K562 (cell line): ENCODE data around the gene FMN1. TPM values are rescaled to one million over a fixed set of nuclear protein-coding genes. Genes with fewer than 3 reads are reported as not detected.

ENCODE experiments used
- ATAC-seq: fragments of 200-7000 bp; cut with Tn5 transposase; 3 replicates; pipeline ENCODE4 v1.9.1; 2020; ENCODE audit warnings: moderate library complexity
- BruUV-seq: library from RNA; stranded (reverse); fragments of 400-500 nt; replicated peaks from 2 replicates; lab custom pipeline; 2021; lab: Mats Ljungman, UMichigan
- CTCF ChIA-PET: fragments of 300-600 bp; formaldehyde crosslinking; extraction: SDS; loops from one replicate; lab custom pipeline; 2021; ENCODE audit warnings: low intra/inter-chr PET ratio; lab: Yijun Ruan, JAX
- POLR2A ChIA-PET: fragments of 300-600, 350-650 bp; sonication (Branson Sonifier 250); formaldehyde crosslinking; extraction: SDS; loops from one replicate; lab custom pipeline; 2021; ENCODE audit warnings: antibody characterized with exemption, inconsistent platforms; lab: Yijun Ruan, JAX
- DNase-seq, 4 experiments: peaks; one replicate each; pipeline versions ENCODE4 v3.0.0 to v3.0.0-alpha.2; 2011 to 2018; ENCODE audit warnings: low spot score in 3 of 4, mixed read lengths in 3 of 4; ENCODE audit errors: extremely low read depth in 1 of 4
- FAIRE-seq: peaks from 2 replicates; lab custom pipeline; 2011; peaks lifted over from hg19 to GRCh38; lab: Jason Lieb, UNC
- H2AFZ ChIP-seq: 2 replicates; pipeline ENCODE4 v1.6.0; 2011; ENCODE audit warnings: low read depth, low read length, control low read depth, inconsistent platforms
- H3K27ac ChIP-seq: fragments of 200-600 bp; 3 replicates; pipeline ENCODE4 v1.8.0; 2011; ENCODE audit warnings: low read depth, mild to moderate bottlenecking, control low read depth, inconsistent platforms, low read length, moderate library complexity, mixed read lengths; ENCODE audit errors: extremely low read depth
- H3K27me3 ChIP-seq, 2 experiments: fragments of 300-600 bp in 1 of 2; 2 replicates in 1 of 2; 3 replicates in 1 of 2; pipeline versions ENCODE4 v1.6.0 to v1.8.0; 2011; ENCODE audit warnings: inconsistent platforms in 2 of 2, low read length in 2 of 2, mild to moderate bottlenecking in 1 of 2, mixed read lengths in 1 of 2, moderate library complexity in 1 of 2; ENCODE audit not compliant: control insufficient read depth in 2 of 2, insufficient read depth in 2 of 2
- H3K36me3 ChIP-seq: fragments of 300-600 bp; 3 replicates; pipeline ENCODE4 v1.8.0; 2011; ENCODE audit warnings: mild to moderate bottlenecking, low read length, inconsistent platforms; ENCODE audit not compliant: control insufficient read depth, insufficient read depth
- H3K4me1 ChIP-seq, 2 experiments: fragments of 200-600 bp in 1 of 2; replicated peaks in 1 of 2; 2 replicates in 1 of 2; 3 replicates in 1 of 2; pipeline versions ENCODE4 v1.5.1 to v1.8.0; 2011; ENCODE audit warnings: inconsistent platforms in 2 of 2, low read length in 2 of 2, mild to moderate bottlenecking in 1 of 2, mixed read lengths in 1 of 2, moderate library complexity in 1 of 2; ENCODE audit not compliant: control insufficient read depth in 2 of 2, insufficient read depth in 2 of 2
- H3K4me2 ChIP-seq: 2 replicates; pipeline ENCODE4 v1.6.1; 2011; ENCODE audit warnings: low read length, control low read depth, inconsistent platforms, mixed read lengths; ENCODE audit not compliant: insufficient read depth
- H3K4me3 ChIP-seq: fragments of 200-600 bp; sonication (generic), shearing (Covaris generic); 2 replicates; pipeline ENCODE4 v1.5.1; 2016; ENCODE audit warnings: control low read depth, inconsistent platforms
- H3K79me2 ChIP-seq: fragments of 200-600 bp; 3 replicates; pipeline ENCODE4 v1.8.0; 2011; ENCODE audit warnings: low read length, inconsistent platforms; ENCODE audit not compliant: control insufficient read depth, insufficient read depth
- H3K9ac ChIP-seq, 2 experiments: 2 replicates each; pipeline versions ENCODE4 v1.6.0 to v1.6.1; 2011; ENCODE audit warnings: low read depth in 2 of 2, low read length in 2 of 2, control low read depth in 1 of 2, inconsistent platforms in 1 of 2, mild to moderate bottlenecking in 1 of 2, mixed read lengths in 1 of 2; ENCODE audit not compliant: insufficient read depth in 1 of 2
- H3K9me1 ChIP-seq: one replicate; pipeline ENCODE4 v1.6.0; 2011; ENCODE audit warnings: inconsistent platforms, mild to moderate bottlenecking, low read length, moderate library complexity; ENCODE audit not compliant: control insufficient read depth, insufficient read depth
- H3K9me3 ChIP-seq: replicated peaks from 2 replicates; pipeline ENCODE4 v1.5.1; 2011; ENCODE audit warnings: low read depth, low read length, inconsistent platforms; ENCODE audit not compliant: control insufficient read depth, insufficient read depth
- H4K20me1 ChIP-seq: replicated peaks from 2 replicates; pipeline ENCODE4 v1.6.1; 2011; ENCODE audit warnings: low read length, inconsistent platforms, mixed read lengths; ENCODE audit not compliant: control insufficient read depth, insufficient read depth
- CXXC5 ChIP-seq: fragments of 250-450 bp; sonication (Bioruptor Pico); IDR thresholded peaks from 2 replicates; pipeline ENCODE4 v1.8.0; 2022; ENCODE audit warnings: inconsistent platforms, mild to moderate bottlenecking, moderate library complexity
- DMBX1 ChIP-seq: fragments of 250-450 bp; sonication (Bioruptor Pico); IDR thresholded peaks from 2 replicates; pipeline ENCODE4 v1.8.0; 2022; ENCODE audit warnings: inconsistent platforms, mild to moderate bottlenecking, moderate library complexity, borderline replicate concordance
- GTF2E2 ChIP-seq: fragments of 200-800 bp; sonication (Bioruptor generic); IDR thresholded peaks from 2 replicates; pipeline ENCODE4 v1.6.1; 2016; ENCODE audit warnings: missing genetic modification characterization, missing compliant biosample characterization
- KLF13 ChIP-seq: fragments of 450-650 bp; IDR thresholded peaks from 2 replicates; pipeline ENCODE4 v1.6.1; 2016; ENCODE audit warnings: missing genetic modification characterization, low read depth, mild to moderate bottlenecking, missing compliant biosample characterization, moderate library complexity, borderline replicate concordance
- RBM39 ChIP-seq: fragments of 200-400 bp; formaldehyde crosslinking; optimal IDR thresholded peaks from 2 replicates; pipeline ENCODE3; 2018; ENCODE audit warnings: low read depth, low read length
- STAT5A ChIP-seq: IDR thresholded peaks from 2 replicates; pipeline ENCODE4 v1.6.1; 2012; ENCODE audit warnings: low read length, inconsistent platforms, borderline replicate concordance
- TGIF2 ChIP-seq: sonication (generic); formaldehyde crosslinking; IDR thresholded peaks from 2 replicates; pipeline ENCODE4 v1.8.1; 2022; ENCODE audit warnings: mild to moderate bottlenecking, missing genetic modification reagents, moderate library complexity
- ZC3H8 ChIP-seq: fragments of 450-650 bp; IDR thresholded peaks from 2 replicates; pipeline ENCODE4 v1.6.1; 2017
- ZNF76 ChIP-seq: fragments of 250-450 bp; sonication (Bioruptor Pico); IDR thresholded peaks from 2 replicates; pipeline ENCODE4 v1.4.0; 2020; ENCODE audit warnings: mild to moderate bottlenecking, moderate library complexity, borderline replicate concordance
- WGBS: fragments of 100-300 bp; shearing (Covaris generic); methylation state at CpG from one replicate; pipeline ENCODE4 v1.1.6; 2016; ENCODE audit warnings: low coverage, mixed read lengths; ENCODE audit not compliant: insufficient coverage; ENCODE audit errors: missing lambda C conversion rate; 5-methylcytosine and 5-hydroxymethylcytosine counted together
- in situ Hi-C: fragments of 300-500 bp; cut with MboI; formaldehyde crosslinking; loops from 4 replicates; pipeline ENCODE4 v1.15.0; 2018; ENCODE audit warnings: inconsistent platforms, mixed read lengths
- intact Hi-C: fragments of 100-400 bp; cut with micrococcal nuclease; formaldehyde crosslinking; loops from 2 replicates; pipeline ENCODE4 v1.14.2; 2022
- polyA plus RNA-seq, 8 experiments: library from polyadenylated mRNA; depleted of rRNA in 4 of 8; stranded (reverse) in 5 of 8; unstranded in 3 of 8; fragments of >200 nt; fragmentation: Nextera tagmentation in 2 of 8; fragmentation: Illumina TruSeq in 1 of 8; extraction: Ambion mirVana in 2 of 8; extraction: Trizol in 1 of 8; gene quantifications; 2 replicates each; pipeline versions ENCODE4 v1.2.1 to v1.2.3, GENCODE V29; 2011 to 2014; ENCODE audit warnings: inconsistent platforms in 1 of 8, missing spikeins in 1 of 8
- total RNA-seq, 7 experiments: library from RNA; depleted of rRNA in 6 of 7; stranded (reverse); fragments of >200 nt in 6 of 7; fragmentation: Illumina TruSeq in 2 of 7; extraction: Trizol in 2 of 7; gene quantifications; 2 replicates each; pipeline versions ENCODE4 v1.2.1 to v1.2.3, GENCODE V29; 2011 to 2021; ENCODE audit warnings: low replicate concordance in 1 of 7
- TF ChIP-seq, protein P1 (sequence below): fragments of 450-650 bp; conservative IDR thresholded peaks from 2 replicates; pipeline ENCODE4 v1.6.1; 2016; ENCODE audit warnings: missing genetic modification characterization, low read depth, mild to moderate bottlenecking, missing compliant biosample characterization, moderate library complexity
- TF ChIP-seq, protein P2 (sequence below): sonication (generic); formaldehyde crosslinking; IDR thresholded peaks from 2 replicates; pipeline ENCODE4 v1.8.1; 2022; ENCODE audit warnings: missing genetic modification reagents

The FMN1 gene
- total and polyA plus RNA-seq, 9 of the 15 experiments (the other 6 are each of a cell fraction or from before 2014, with no cell fraction given): 0.03 to 0.07 (median 0.04) TPM; not detected in 6

DNA sequence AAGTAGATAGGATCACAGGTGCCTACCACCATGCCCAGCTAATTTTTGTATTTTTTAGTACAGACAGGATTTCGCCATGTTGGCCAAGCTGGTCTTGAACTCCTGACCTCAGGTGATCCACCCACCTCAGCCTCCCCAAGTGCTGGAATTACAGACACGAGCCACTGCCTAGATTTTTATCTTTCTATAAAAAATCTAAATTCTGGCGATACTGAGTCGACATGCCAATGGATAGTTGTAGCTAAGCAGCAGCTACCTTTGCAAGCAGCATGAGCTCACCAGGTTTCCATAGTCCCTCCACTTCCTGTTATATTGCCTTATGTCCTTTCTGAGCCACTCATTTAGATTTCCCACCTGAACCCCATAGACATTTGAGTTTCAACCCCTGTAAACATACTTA lies 13.1 kb upstream of the FMN1 start (continued):
- TF ChIP-seq DMBX1 (CRISPR knock-in tag): no peak

DNA sequence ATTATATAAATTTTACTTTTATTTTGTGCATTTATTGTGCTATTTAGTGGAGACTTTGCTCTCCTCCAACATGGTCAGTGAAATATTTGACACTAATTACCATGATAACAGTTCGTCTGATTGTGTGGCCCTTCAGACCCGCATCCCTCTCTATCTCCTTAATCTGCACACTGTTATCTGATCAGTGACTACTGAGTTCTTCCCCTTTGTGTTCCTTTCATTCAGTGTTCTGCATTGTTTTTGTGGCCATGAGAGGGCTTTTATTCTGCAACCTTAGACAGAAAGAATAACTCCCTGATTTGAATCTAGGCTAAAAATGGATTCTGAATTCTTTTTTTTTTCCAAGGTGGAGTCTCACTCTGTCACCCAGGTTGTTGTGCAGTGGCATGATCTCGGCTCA lies 11.9 kb upstream of the FMN1 start:
- Histone ChIP-seq H3K9me1 (no peaks in the 10 kb centered on the region), H3K4me2 (no peak overlapping the region), H3K36me3 (no peaks in the 10 kb centered on the region), H3K4me1 (no peaks in the 10 kb centered on the region), H3K9ac (no peak overlapping the region), H3K27ac (no peak overlapping the region), H3K27me3 (no peaks in the 10 kb centered on the region)
- in situ Hi-C loops: no loop called here
- BruUV-seq: no TSS peak
- TF ChIP-seq RBM39 (no peak), ZC3H8 (no peak), STAT5A (no peak)
- TF ChIP-seq, all 486 proteins: peak for 0
- H3K4me3 ChIP-seq: no peak overlapping the region
- H3K79me2 ChIP-seq: no peaks in the 10 kb centered on the region
- no peaks in the 10 kb centered on the region for H4K20me1 ChIP-seq
- FAIRE-seq (no peak), ATAC-seq (no peak), DNase-seq (no peak)
- 0% methylated on average over 3 of the region's 3 CpGs for WGBS
- no peaks in the 10 kb centered on the region for H3K9me3 ChIP-seq
- intact Hi-C loops: no loop called here
- no peak overlapping the region for H2AFZ ChIP-seq
- CTCF ChIA-PET: no interaction called here
- POLR2A ChIA-PET: no interaction called here

DNA sequence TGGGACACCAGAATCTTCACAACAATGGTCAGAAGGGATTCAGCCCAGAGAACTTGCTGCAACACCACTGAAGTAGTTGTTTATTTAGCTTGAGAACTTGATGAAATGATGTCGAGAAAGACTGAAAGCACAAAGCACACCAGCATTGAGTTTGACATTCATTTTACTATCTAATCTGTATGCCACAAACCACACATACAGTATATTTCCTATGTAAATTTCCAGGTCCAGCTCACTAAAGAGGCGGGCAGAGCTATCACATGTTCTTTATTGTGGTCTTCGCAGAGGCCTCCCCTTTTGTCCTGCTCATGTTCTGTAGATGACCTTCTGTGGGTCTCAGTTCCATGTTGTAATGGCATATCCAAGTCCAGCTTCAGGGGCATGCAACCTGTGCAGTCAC lies 10.4 kb upstream of the FMN1 start:
- CTCF ChIA-PET: no interaction called here
- no peak overlapping the region for H3K9ac ChIP-seq

More for the DNA sequence above, 10.4 kb upstream of the FMN1 start:
- H3K4me1 ChIP-seq: no peaks in the 10 kb centered on the region
- H3K79me2 ChIP-seq: no peaks in the 10 kb centered on the region
- no peak overlapping the region for H3K27ac ChIP-seq
- BruUV-seq: no TSS peak
- TF ChIP-seq ZNF76 (CRISPR knock-in tag) (no peak), TGIF2 (CRISPR knock-in tag) (no peak), GTF2E2 (tag) (no peak), KLF13 (no peak), CXXC5 (CRISPR knock-in tag) (no peak)
- TF ChIP-seq, protein P1, sequence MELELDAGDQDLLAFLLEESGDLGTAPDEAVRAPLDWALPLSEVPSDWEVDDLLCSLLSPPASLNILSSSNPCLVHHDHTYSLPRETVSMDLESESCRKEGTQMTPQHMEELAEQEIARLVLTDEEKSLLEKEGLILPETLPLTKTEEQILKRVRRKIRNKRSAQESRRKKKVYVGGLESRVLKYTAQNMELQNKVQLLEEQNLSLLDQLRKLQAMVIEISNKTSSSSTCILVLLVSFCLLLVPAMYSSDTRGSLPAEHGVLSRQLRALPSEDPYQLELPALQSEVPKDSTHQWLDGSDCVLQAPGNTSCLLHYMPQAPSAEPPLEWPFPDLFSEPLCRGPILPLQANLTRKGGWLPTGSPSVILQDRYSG (tag): no peak
- TF ChIP-seq, protein P2, sequence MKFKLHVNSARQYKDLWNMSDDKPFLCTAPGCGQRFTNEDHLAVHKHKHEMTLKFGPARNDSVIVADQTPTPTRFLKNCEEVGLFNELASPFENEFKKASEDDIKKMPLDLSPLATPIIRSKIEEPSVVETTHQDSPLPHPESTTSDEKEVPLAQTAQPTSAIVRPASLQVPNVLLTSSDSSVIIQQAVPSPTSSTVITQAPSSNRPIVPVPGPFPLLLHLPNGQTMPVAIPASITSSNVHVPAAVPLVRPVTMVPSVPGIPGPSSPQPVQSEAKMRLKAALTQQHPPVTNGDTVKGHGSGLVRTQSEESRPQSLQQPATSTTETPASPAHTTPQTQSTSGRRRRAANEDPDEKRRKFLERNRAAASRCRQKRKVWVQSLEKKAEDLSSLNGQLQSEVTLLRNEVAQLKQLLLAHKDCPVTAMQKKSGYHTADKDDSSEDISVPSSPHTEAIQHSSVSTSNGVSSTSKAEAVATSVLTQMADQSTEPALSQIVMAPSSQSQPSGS (CRISPR knock-in tag): no peak
- no peak for DNase-seq
- ATAC-seq: no peak
- no peaks in the 10 kb centered on the region for H3K36me3 ChIP-seq
- H4K20me1 ChIP-seq: no peaks in the 10 kb centered on the region
- FAIRE-seq: no peak
- no peak overlapping the region for H2AFZ ChIP-seq
- 0% methylated on average over 3 of the region's 3 CpGs for WGBS
- H3K4me2 ChIP-seq: no peak overlapping the region
- POLR2A ChIA-PET: no interaction called here
- no peaks in the 10 kb centered on the region for H3K9me1 ChIP-seq
- no peak overlapping the region for H3K4me3 ChIP-seq
- H3K9me3 ChIP-seq: no peaks in the 10 kb centered on the region
- in situ Hi-C loops (no loop called here), intact Hi-C loops (no loop called here)
- peaks cover 0 to 4% of the 10 kb centered on the region in 2 experiments; a peak in 1 of 5 replicates for H3K27me3 ChIP-seq
